HEK293 (cell line): ENCODE data around the gene ACAA2.

Experiments
- SP7 ChIP-seq: fragments of 450-650 bp; formaldehyde crosslinking; IDR thresholded peaks from 2 replicates; pipeline ENCODE4 v1.5.1; 2016; ENCODE audit warnings: missing biosample characterization, missing genetic modification characterization
- ZEB2 ChIP-seq: fragments of 450-650 bp; formaldehyde crosslinking; IDR thresholded peaks from 2 replicates; pipeline ENCODE4 v1.5.1; 2016; ENCODE audit warnings: missing biosample characterization, missing genetic modification characterization
- ZNF610 ChIP-seq: fragments of 450-650 bp; formaldehyde crosslinking; IDR thresholded peaks from 2 replicates; pipeline ENCODE4 v1.5.1; 2016; ENCODE audit warnings: missing biosample characterization, missing genetic modification characterization, borderline replicate concordance
- ZNF747 ChIP-seq: fragments of 450-650 bp; formaldehyde crosslinking; IDR thresholded peaks from 2 replicates; pipeline ENCODE4 v1.5.1; 2016; ENCODE audit warnings: missing biosample characterization, missing genetic modification characterization
- TF ChIP-seq, protein P1 (sequence below): fragments of 450-650 bp; formaldehyde crosslinking; IDR thresholded peaks from 2 replicates; pipeline ENCODE4 v1.5.1; 2016; ENCODE audit warnings: missing biosample characterization, missing genetic modification characterization

DNA sequence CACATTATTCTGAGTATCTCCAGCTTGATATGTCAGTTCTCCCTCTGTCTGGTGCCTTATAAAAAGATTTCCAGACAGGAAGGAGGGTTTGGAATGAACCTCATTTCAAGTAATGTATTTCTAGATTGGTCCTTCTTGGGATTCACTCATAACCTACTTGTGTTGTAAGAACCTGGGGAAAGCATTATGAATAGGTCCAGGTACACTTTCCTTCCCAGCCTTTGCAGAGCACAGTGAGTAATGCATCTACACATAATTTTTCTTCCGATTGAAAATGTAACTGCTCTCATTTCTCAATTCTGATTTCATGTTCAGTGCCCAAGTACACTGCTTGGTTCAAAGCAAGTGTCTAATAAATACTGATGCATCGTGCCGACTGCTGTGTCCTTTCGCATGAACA is 25.0 kb upstream of the ACAA2 start:
- TF ChIP-seq SP7 (tag by site-specific recombination) (no peak), ZEB2 (tag by site-specific recombination) (no peak), ZNF610 (tag by site-specific recombination) (no peak), ZNF747 (tag by site-specific recombination) (no peak)
- TF ChIP-seq, protein P1, sequence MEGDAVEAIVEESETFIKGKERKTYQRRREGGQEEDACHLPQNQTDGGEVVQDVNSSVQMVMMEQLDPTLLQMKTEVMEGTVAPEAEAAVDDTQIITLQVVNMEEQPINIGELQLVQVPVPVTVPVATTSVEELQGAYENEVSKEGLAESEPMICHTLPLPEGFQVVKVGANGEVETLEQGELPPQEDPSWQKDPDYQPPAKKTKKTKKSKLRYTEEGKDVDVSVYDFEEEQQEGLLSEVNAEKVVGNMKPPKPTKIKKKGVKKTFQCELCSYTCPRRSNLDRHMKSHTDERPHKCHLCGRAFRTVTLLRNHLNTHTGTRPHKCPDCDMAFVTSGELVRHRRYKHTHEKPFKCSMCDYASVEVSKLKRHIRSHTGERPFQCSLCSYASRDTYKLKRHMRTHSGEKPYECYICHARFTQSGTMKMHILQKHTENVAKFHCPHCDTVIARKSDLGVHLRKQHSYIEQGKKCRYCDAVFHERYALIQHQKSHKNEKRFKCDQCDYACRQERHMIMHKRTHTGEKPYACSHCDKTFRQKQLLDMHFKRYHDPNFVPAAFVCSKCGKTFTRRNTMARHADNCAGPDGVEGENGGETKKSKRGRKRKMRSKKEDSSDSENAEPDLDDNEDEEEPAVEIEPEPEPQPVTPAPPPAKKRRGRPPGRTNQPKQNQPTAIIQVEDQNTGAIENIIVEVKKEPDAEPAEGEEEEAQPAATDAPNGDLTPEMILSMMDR: no peak
